ENCODE data around the gene PDE6G. TPM values are rescaled to one million over a fixed set of nuclear protein-coding genes. Genes with fewer than 3 reads are reported as not detected.

Gene PDE6G
- total and polyA plus RNA-seq, 2 donors (not counting 1 experiment from before 2014, with no cell fraction given): 0.69 to 1.1 TPM

DNA sequence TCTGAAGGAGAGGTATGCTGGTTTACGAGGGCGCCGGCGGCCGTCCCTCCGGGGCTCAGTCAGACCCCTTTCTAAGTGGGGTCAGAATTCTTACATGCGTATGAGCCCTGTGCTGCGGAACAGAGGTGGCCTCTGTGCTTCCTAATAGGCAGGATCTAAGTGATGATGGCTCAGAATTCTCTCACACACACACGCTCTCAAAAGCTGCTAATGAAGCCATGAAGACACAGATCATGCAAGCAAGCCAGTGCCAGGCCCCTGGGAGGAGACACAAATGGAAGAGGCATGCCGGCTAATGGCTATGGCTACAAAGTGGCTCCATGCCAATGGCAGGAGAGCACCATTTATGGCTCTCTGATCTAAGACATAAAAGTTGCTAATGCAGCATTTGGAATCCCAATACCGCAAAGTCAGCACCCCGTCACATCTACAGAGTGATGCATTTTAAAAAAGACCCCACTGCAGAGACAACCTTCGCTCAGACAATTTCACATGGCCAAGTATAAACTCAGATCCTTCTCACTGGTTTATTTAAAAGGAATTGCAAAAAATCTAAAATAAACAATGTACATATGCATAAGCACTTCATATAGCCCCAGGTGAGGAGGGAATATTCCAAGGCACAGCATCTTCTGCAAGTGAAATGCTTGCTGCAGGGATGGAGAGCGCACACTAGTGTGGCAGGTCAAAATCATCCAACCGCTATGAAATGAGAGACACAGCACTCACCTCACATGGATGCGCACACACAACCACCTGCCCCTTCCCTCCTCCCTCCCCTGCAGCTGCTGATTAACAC, 44.0 kb downstream of the PDE6G start:
- intact Hi-C loops (cut with micrococcal nuclease): no loop called here
- H3K9me3 ChIP-seq (ENCODE audit: control extremely low read depth in 1 of 3, control insufficient read depth in 2 of 3, insufficient read depth in 1 of 3, low read length in 2 of 3): no peaks in the 10 kb centered on the region
- H4K20me1 ChIP-seq (ENCODE audit: control insufficient read depth, insufficient read depth, low read length, poor library complexity, severe bottlenecking): peaks cover 45% of the 10 kb centered on the region
- Mint-ChIP-seq H3K4me1 (peaks cover 6% of the 10 kb centered on the region), H3K27me3 (no peaks in the 10 kb centered on the region), H3K4me3 (no peak overlapping the region), H3K9me3 (ENCODE audit: insufficient read depth) (no peaks in the 10 kb centered on the region), H3K27ac (no peak overlapping the region)
- POLR2A ChIA-PET: no interaction called here
- H3K79me2 ChIP-seq (ENCODE audit: control insufficient read depth, insufficient read depth, low read length): peaks cover 62% of the 10 kb centered on the region
- no peak overlapping the region for H3K4me2 ChIP-seq (replicated peaks; ENCODE audit: low read depth, low read length, poor library complexity, severe bottlenecking)
- no peak overlapping the region for H3K9ac ChIP-seq (ENCODE audit: low read length)
- TF ChIP-seq EZH2 (IDR thresholded peaks at IDR 0.05; ENCODE audit: borderline replicate concordance, insufficient read depth, low read depth, low read length, poor library complexity, severe bottlenecking): no peak
- no peak for TF ChIP-seq CTCF (IDR thresholded peaks at IDR 0.05)
- DNase-seq: no peak
- H3K36me3 ChIP-seq (replicated peaks in 1 of 2; ENCODE audit: control extremely low read depth in 1 of 2, control insufficient read depth in 1 of 2, extremely low read depth in 1 of 2, insufficient read depth in 2 of 2, low read length in 1 of 2): peaks cover 2 to 68% of the 10 kb centered on the region in 2 experiments
- no peak for ATAC-seq (ENCODE audit: low read depth)
- WGBS (ENCODE audit: insufficient coverage): 100% methylated on average over 10 of the region's 16 CpGs
- H3K4me1 ChIP-seq (ENCODE audit: control insufficient read depth in 2 of 2, insufficient read depth in 2 of 2, low read length in 2 of 2): peaks cover 0 to 4% of the 10 kb centered on the region in 2 donors
- H3K27ac ChIP-seq (ENCODE audit: low read length in 2 of 2): no peak overlapping the region
- no peaks in the 10 kb centered on the region for H3K27me3 ChIP-seq (replicated peaks in 1 of 4; ENCODE audit: control extremely low read depth in 1 of 4, control insufficient read depth in 3 of 4, insufficient read depth in 4 of 4, low read length in 3 of 4)
- H3K4me3 ChIP-seq (ENCODE audit: control extremely low read depth in 1 of 5, extremely low read depth in 1 of 5, insufficient read depth in 1 of 5, low read depth in 2 of 5, low read length in 4 of 5): no peak overlapping the region
- CTCF ChIA-PET: interaction anchor here (1.1 kb wide), 1 partner anchor 12 kb away, joined by 4 read pairs; no protein-coding TSS in a partner anchor
- no peak overlapping the region for H2AFZ ChIP-seq (ENCODE audit: insufficient read depth, low read depth, low read length, poor library complexity, severe bottlenecking)
